IPS-18c (cell line): Measurements from ENCODE around the gene ADAM23.

Source experiments
- H3K4me3 ChIP-seq: 2 replicates; pipeline ENCODE4 v1.7.0; 2013; ENCODE audit warnings: low read depth, mild to moderate bottlenecking, low read length, moderate library complexity; ENCODE audit not compliant: insufficient read depth
- H3K9me3 ChIP-seq: one replicate; pipeline ENCODE4 v1.6.1; 2013; ENCODE audit warnings: mild to moderate bottlenecking, low read length, moderate library complexity; ENCODE audit not compliant: control insufficient read depth, insufficient read depth

Gene ADAM23

DNA sequence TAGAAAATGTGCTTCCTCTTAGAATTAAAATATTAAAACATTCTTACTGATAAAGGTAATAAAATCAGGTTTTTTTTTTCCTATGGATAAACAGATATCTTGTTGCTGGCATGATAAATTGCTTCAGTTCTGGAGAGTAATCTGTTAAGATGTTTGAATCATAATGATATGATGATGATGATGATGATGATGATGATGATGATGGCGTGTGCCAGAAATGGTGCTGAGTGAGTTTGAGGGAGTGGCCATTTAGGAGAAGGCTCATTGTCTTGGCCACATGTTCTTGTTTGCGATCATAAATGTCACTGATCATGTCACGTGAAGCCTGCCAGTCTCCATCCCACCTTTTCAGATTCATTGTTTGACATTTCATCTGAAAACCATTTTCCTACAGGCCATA lies 35.0 kb downstream of the ADAM23 start:
- H3K9me3 ChIP-seq = no peaks in the 10 kb centered on the region

DNA sequence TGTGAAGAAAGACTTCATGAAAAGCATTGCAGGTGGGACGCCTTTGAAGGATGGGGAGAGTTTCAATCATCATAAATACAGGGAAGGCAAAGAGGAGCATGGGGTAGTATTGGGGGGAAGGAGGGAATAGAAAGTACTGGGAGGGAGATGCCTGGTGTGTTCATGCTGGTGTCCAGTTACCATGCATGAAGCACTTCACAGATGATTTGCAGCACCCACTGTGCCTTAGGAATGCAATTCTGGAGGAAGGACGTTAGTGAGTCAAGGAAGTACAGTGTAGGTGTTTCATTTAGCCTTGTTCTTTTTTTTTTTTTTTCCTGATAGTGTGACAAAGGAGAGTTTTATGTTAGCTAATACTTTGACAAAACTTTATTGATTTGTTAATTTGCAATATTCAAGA lies 36.8 kb downstream of the ADAM23 start:
- Histone ChIP-seq H3K9me3 (no peaks in the 10 kb centered on the region), H3K4me3 (no peak overlapping the region)

More for the DNA sequence above, 35.0 kb downstream of the ADAM23 start:
- H3K4me3 ChIP-seq = no peak overlapping the region

DNA sequence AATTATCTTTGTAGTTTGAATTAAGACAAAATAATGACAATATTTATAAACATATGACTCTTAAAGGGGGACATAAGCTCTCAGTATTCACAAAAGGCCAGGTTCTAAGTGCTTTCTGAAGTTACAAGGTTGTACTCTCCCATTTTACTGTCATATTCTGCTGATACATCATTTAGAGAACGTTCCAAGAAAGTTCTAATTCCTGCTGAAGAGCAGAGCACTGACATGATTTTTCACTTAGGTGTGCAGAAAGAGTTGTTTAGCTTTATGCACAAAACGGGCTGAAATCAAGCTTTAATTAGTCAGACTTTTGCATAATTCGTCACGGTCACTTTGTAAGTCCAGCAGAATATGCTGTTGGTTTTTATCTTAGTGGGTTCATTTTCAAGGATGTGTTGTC lies 37.3 kb downstream of the ADAM23 start:
- Histone ChIP-seq H3K4me3 (no peak overlapping the region), H3K9me3 (no peaks in the 10 kb centered on the region)

DNA sequence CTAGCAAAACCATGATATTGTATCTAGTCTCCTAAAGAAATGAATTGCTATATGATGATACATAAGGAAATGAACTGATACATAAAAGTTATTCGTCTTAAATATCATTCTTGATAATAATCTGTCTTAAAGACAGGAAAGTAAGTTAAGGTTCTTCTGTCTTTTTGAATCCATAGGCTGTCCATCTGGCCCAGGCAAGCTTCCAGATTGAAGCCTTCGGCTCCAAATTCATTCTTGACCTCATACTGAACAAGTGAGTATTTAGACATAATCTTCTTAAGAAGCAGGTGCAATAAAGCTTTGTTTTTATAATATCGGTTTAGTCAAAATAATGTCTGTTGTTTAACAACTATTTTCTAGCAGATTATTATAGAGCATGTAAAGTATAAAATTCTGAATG lies 37.7 kb downstream of the ADAM23 start:
- no peaks in the 10 kb centered on the region for H3K9me3 ChIP-seq
- no peak overlapping the region for H3K4me3 ChIP-seq

DNA sequence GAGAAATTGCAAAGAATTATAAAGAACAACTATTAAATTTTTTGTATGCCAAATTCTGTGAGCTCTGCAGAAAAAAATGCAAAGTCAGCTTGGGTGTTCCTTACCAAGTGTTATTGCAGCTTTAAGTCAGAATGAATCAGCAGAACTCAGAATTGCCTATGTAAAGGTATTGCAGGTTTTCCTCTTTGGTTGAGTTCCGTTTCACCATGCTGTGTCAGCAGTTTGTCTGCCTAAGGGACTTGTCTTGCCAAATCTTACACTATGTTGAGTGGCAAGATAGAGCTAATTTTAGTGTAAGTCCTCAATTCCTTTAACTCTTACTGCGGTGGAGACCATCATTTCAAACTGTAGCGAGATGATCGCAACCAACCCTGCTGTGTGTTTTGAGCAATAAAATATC lies 38.8 kb downstream of the ADAM23 start:
- Histone ChIP-seq H3K9me3 (peaks cover 2% of the 10 kb centered on the region), H3K4me3 (no peak overlapping the region)

DNA sequence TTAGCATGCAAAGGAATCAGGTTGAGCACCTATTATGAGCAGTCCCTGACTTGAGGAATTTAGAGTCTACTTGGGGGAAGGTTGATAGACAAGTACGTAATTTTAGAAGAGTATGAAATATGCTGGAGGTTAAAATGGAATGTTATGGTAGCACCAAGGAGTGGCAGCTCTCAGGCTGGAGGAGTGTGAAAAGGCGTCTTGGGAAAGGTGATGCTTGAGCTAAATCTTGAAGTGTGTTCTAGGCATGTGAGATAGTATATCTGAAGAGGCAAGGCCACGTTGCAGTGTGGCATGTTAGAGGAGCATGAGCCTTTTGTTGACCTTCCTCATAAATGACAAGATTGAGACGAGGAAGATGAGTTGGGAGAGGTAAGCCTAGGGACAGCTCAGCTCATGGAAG lies 39.3 kb downstream of the ADAM23 start:
- Histone ChIP-seq H3K4me3 (no peak overlapping the region), H3K9me3 (peaks cover 2% of the 10 kb centered on the region)

DNA sequence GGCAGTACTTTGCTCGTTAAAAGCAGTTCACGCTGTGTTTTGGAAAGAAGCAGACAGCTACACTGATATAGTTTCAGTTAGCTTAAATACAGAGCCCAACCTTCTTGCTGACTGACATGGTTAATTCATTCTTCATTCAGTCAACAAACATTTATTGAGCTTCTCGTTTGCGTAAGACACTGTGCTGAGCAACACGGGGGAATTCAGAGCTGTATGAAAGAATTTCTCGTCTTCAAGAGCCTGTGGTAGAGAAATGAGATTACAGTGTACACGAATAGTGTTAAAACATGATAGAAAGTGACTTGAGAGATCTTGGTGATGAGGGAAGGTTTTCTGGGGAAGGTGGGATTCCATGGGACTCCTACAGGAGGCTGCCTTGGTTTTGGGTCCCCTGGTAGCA lies 44.7 kb downstream of the ADAM23 start:
- Histone ChIP-seq H3K4me3 (no peak overlapping the region), H3K9me3 (peaks cover 2% of the 10 kb centered on the region)

DNA sequence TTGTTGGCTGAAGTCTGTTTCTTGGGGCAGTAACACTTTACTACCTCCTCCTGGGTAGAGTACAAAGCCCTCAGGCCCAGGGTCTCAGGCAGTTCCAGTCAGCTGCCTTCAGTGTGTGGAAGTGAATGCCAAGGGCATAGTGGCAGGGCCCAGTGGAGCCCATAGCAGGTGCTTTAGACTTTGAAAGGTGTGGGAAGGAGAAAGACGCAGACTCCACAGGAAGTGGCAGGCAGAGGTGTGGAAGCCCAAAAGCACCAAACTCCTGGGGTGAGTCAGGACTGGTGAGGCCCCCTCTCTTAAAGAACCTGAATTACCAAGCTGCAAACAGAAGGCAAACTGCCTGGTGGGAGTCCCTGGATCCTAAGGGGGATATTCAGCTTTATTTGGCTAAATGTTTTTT lies 45.3 kb downstream of the ADAM23 start:
- H3K4me3 ChIP-seq = no peak overlapping the region
- peaks cover 2% of the 10 kb centered on the region for H3K9me3 ChIP-seq

DNA sequence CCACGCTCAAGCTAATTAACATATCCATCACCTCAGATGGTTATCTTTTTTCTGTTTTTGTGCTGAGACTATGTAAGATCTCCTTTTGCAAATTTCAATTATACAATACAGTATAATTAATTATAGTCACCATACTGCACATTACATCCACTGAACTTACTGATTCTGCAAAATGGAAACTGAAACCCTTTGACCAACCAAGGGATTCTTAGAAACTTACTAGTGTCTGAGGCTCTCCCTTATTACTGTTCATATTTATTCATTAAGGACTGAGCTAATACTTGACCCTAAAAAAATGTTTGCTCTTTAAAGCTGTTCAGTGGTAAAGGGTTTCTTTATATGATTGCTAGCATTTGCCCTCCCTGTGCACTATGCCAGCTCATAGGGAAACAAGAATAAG lies 50.7 kb downstream of the ADAM23 start:
- no peaks in the 10 kb centered on the region for H3K9me3 ChIP-seq
- no peak overlapping the region for H3K4me3 ChIP-seq

DNA sequence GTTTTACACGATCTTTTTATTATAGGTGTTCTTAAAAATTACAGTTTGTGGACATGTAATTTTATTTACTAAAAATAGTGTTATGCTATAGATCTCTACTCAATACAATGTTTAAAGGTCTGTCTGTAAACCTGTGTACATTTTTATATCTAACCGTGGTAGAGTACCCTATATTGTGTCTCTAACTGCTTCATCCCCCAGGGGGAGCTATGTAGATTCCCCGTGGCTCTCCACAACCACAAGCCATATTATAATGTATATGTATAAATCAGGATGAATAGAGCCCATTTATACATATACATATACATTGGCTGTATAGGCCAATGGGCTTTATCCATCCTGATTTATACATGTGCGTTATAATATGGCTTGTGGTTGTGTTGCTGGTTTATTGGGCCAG lies 59.4 kb downstream of the ADAM23 start:
- no peak overlapping the region for H3K4me3 ChIP-seq
- H3K9me3 ChIP-seq = no peaks in the 10 kb centered on the region

DNA sequence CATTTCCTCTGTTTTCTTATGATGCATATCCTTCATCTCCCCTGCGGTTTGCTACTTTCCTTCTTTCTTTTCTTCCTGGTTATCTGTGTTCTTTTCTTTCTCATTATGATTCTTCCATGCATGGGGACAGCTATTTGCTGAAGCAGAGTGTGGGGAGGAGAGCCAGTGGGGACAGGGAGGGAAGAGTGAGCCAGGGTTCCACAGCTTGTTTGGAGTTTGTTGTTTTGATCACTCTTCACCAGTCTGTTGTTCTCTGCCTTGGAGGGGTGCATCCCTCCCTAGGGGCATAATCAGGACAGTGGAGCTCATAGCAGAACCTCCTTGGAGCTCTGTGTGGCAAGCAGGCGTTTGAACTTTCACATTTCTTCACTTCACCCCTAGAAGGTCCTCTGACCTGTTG lies 68.0 kb downstream of the ADAM23 start:
- no peak overlapping the region for H3K4me3 ChIP-seq
- H3K9me3 ChIP-seq = no peaks in the 10 kb centered on the region

DNA sequence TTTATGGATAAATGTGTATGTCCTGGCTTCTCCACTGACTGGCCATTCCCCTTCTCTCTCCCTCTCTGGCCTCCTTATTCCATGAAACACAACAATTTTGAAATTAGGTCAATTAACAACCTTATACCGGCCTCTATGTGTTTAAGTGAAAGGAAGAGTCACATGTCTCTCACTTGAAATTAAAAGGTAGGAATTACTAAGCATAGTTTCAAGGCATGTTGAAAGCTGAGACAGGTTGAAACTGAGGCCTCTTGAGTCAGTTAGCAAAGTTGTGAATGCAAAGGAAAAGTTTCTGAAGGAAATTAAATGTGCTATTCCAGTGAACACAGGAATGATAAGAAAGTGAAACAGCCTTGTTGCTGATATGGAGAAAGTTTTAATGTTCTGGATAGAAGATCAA lies 69.7 kb downstream of the ADAM23 start:
- H3K9me3 ChIP-seq = no peaks in the 10 kb centered on the region
- H3K4me3 ChIP-seq = no peak overlapping the region

DNA sequence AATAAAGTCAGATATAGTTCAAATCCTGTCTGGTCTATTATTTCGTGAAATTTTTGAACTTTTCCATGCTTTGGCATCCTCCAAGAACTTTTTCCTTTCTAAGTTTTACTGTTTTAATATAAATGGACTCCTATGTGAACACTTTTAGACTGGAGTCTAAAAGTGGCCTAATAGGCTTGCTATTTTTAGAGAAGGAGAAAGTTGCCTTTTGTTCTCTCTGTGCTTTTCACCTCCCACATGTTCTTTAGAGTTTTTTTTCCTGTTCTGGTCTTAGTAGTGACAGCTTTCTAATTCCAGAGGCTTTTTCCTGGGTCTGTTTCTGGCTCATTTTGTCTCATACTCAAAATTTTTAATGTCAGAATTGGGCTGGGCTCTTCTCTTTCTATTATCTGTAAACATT lies 72.2 kb downstream of the ADAM23 start:
- Histone ChIP-seq H3K4me3 (no peak overlapping the region), H3K9me3 (no peaks in the 10 kb centered on the region)

DNA sequence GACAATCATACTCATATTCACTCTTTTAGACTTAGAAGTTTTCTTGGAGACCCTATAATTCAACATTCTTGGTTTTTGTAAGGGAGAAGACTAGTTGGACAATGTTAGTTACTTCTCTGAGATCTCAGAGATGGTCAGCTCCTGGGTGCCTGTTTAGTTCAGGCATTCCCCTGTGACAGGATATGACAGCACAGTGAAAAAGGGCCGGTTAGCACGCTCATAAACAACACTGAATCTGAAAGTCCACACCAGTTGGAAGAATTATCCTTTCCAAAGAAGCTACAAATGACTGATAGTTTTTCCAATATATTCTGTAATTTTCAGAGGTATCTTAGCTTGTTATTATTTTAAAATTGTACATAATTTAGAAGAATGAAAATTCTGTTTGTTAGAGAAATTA lies 75.7 kb downstream of the ADAM23 start:
- Histone ChIP-seq H3K4me3 (no peak overlapping the region), H3K9me3 (no peaks in the 10 kb centered on the region)

DNA sequence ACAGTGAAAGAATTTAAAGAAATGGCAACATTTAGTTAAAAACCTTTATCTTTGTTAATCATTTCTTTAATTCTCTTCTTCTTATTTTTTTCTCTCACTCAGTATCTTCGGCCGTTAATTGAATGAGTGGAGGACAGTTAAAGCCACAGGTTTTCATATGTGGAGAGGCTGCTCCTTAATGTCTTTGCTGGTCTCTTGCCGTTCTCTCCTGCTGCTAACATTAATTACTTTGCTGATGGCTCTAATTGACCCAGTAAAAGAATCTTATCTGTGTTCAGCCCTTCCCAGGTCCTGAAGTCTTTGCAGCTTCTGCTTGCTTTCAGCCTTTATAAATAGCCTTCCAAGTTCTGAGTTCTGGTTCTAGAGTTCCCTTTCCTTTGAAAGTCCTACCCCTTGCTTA lies 77.1 kb downstream of the ADAM23 start:
- no peak overlapping the region for H3K4me3 ChIP-seq

DNA sequence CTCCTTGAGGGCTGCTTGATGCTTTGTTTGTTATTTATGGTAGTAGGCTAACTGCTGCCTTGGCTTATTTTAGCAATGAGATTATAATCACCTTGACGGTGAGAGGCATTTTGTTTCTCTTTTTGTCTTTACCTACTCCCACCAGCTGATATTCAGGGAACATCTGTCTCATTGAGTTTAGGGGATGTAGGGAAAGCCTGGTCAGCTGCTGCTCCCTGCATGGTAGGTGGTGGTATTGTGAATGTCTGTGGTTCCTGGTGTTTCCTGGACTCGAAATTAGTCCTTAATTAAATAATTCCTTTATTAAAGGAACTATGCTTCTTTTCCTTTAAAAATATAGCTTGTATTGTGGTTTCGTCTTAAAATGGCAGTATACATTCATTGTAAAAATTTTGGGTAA lies 77.8 kb downstream of the ADAM23 start:
- Histone ChIP-seq H3K4me3 (no peak overlapping the region), H3K9me3 (no peaks in the 10 kb centered on the region)

More for the DNA sequence above, 77.1 kb downstream of the ADAM23 start:
- no peaks in the 10 kb centered on the region for H3K9me3 ChIP-seq

DNA sequence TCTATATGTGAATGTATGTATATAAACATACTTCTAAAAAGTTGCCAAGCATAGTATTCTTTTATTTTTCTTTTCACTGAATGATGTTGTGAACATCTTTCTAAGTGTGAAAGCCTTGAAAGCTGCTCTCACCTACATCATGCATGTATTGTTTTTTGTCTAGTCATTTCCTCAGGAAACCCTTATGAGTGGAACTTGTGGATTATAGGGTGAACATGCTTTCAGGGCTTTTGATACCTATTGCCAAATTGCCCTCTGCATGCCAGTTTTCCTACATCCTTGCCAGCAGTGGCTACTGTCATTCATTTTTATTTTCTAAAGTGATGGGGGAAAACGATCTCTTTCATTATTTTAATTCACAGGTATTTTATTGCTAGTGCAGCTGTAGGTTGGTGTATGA lies 78.3 kb downstream of the ADAM23 start:
- Histone ChIP-seq H3K9me3 (no peaks in the 10 kb centered on the region), H3K4me3 (no peak overlapping the region)

DNA sequence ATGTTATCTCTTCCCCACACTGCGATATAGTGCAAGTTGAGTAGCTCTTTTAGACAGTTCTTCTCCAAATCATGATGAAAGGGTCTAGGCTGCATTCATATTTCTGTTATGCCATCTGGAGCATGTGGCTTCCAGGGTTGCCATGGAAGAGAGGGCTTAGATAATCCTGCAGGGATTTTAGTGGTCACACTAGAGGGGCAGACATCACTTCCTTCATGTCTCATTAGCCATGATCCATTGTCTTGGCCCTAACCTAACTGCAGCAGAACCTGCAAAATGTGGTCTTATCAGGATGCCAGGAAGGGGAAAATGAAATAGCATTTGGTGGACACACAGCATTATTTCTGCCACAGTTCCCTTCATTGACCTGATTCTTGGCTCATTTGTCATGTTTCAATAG lies 83.1 kb downstream of the ADAM23 start:
- Histone ChIP-seq H3K4me3 (no peak overlapping the region), H3K9me3 (no peaks in the 10 kb centered on the region)

DNA sequence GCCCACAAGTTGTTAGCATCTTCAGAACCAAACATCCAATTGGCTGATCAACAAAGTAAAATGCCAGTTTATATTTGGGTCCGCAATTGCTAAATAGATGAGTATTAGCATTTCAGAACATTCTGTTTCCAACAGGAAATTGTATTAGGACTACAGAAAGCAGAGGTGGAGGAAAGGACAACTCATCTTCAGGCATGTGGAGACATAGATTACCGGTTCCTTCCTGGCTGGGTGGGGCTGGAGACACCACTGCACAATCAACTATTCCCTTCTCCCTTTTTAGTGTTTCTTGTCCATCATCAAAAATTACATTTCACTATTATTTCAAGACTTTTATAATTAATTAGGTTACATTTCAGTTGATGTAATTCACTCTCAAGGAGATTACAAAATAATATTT lies 83.8 kb downstream of the ADAM23 start:
- Histone ChIP-seq H3K9me3 (no peaks in the 10 kb centered on the region), H3K4me3 (no peak overlapping the region)

DNA sequence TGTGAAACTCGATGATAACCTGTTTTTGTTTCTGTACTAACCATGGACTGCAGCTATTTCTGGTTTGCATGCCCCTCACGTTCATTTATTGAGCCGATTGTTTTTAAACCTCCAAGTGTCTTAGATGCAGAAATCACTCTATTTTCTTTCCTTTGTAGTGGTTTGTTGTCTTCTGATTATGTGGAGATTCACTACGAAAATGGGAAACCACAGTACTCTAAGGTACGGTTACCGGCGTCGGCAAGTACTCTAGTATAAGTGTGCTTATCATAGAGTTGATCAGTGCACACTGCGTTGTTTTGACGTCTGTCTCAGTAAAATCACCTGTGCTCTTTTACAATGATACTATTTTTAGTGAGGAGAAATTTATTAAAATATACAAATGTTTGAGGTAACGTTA lies 87.4 kb downstream of the ADAM23 start:
- Histone ChIP-seq H3K4me3 (no peak overlapping the region), H3K9me3 (no peaks in the 10 kb centered on the region)
